H9 (cell line): ENCODE measurements around the gene TEKT3. TPM values are rescaled to one million over a fixed set of nuclear protein-coding genes. Genes with fewer than 3 reads are reported as not detected.

Experiments used
- DNase-seq: peaks from one replicate; pipeline ENCODE4 v3.0.0-alpha.2; 2017
- H2AFZ ChIP-seq: one replicate; pipeline ENCODE4 v1.6.1; 2013; ENCODE audit warnings: mild to moderate bottlenecking, low read length, control low read depth, moderate library complexity
- H2AK5ac ChIP-seq: 2 replicates; pipeline ENCODE4 v1.6.1; 2013; ENCODE audit warnings: low read length, control low read depth, mixed read lengths; ENCODE audit not compliant: insufficient read length
- H2BK120ac ChIP-seq: one replicate; pipeline ENCODE4 v1.6.1; 2013; ENCODE audit warnings: low read depth, mild to moderate bottlenecking, low read length, control low read depth, inconsistent platforms; ENCODE audit not compliant: poor library complexity, severe bottlenecking
- H2BK12ac ChIP-seq: 2 replicates; pipeline ENCODE4 v1.6.1; 2013; ENCODE audit warnings: low read length, control low read depth, mixed read lengths, low read depth; ENCODE audit not compliant: insufficient read length
- H2BK15ac ChIP-seq: 2 replicates; pipeline ENCODE4 v1.6.1; 2013; ENCODE audit warnings: low read depth, low read length, control low read depth
- H2BK20ac ChIP-seq: one replicate; pipeline ENCODE4 v1.6.1; 2013; ENCODE audit warnings: low read depth, mild to moderate bottlenecking, low read length, control low read depth, inconsistent platforms; ENCODE audit not compliant: poor library complexity, severe bottlenecking
- H2BK5ac ChIP-seq: 2 replicates; pipeline ENCODE4 v1.6.1; 2013; ENCODE audit warnings: low read length, control low read depth, mixed read lengths; ENCODE audit not compliant: insufficient read length
- H3K14ac ChIP-seq: 2 replicates; pipeline ENCODE4 v1.6.1; 2013; ENCODE audit warnings: low read length, control low read depth; ENCODE audit not compliant: insufficient read depth
- H3K18ac ChIP-seq: 2 replicates; pipeline ENCODE4 v1.6.1; 2013; ENCODE audit warnings: low read depth, mild to moderate bottlenecking, mixed read lengths, low read length, control low read depth; ENCODE audit not compliant: insufficient read length
- H3K23ac ChIP-seq: 2 replicates; pipeline ENCODE4 v1.6.1; 2013; ENCODE audit warnings: low read length, control low read depth, mixed read lengths, low read depth; ENCODE audit not compliant: insufficient read length
- H3K23me2 ChIP-seq: 2 replicates; pipeline ENCODE4 v1.6.1; 2013; ENCODE audit warnings: low read depth, mild to moderate bottlenecking, mixed read lengths, low read length, control low read depth; ENCODE audit not compliant: insufficient read length, poor library complexity, severe bottlenecking
- H3K27ac ChIP-seq: 2 replicates; pipeline ENCODE4 v1.5.1; 2013; ENCODE audit warnings: low read length, control low read depth, mixed read lengths, low read depth; ENCODE audit not compliant: insufficient read length
- H3K27me3 ChIP-seq: 2 replicates; pipeline ENCODE4 v1.6.1; 2013; ENCODE audit warnings: low read length, control low read depth, inconsistent platforms; ENCODE audit not compliant: insufficient read depth
- H3K4ac ChIP-seq: 2 replicates; pipeline ENCODE4 v1.6.1; 2013; ENCODE audit warnings: low read depth, mild to moderate bottlenecking, control low read depth, inconsistent platforms, low read length, moderate library complexity
- H3K4me1 ChIP-seq: 2 replicates; pipeline ENCODE4 v1.6.1; 2013; ENCODE audit warnings: low read length, control low read depth, inconsistent platforms; ENCODE audit not compliant: insufficient read depth
- H3K4me2 ChIP-seq: 2 replicates; pipeline ENCODE4 v1.6.1; 2013; ENCODE audit warnings: low read length, control low read depth, mixed read lengths; ENCODE audit not compliant: insufficient read length, insufficient read depth
- H3K56ac ChIP-seq: 2 replicates; pipeline ENCODE4 v1.6.1; 2013; ENCODE audit warnings: low read depth, mild to moderate bottlenecking, mixed read lengths, low read length, control low read depth; ENCODE audit not compliant: insufficient read length
- H3K79me1 ChIP-seq: 2 replicates; pipeline ENCODE4 v1.6.1; 2013; ENCODE audit warnings: low read depth, mild to moderate bottlenecking, moderate library complexity, low read length, control low read depth, inconsistent platforms; ENCODE audit not compliant: insufficient read depth, poor library complexity, severe bottlenecking
- H3K79me2 ChIP-seq: 2 replicates; pipeline ENCODE4 v1.6.1; 2013; ENCODE audit warnings: low read length, control low read depth, inconsistent platforms; ENCODE audit not compliant: insufficient read depth
- H3K9ac ChIP-seq: 2 replicates; pipeline ENCODE4 v1.6.1; 2013; ENCODE audit warnings: low read length, control low read depth, mixed read lengths; ENCODE audit not compliant: insufficient read length; ENCODE audit errors: extremely low read depth
- H3K9me3 ChIP-seq: one replicate; pipeline ENCODE4 v1.6.1; 2013; ENCODE audit warnings: low read depth, low read length, inconsistent platforms; ENCODE audit not compliant: control insufficient read depth
- H3T11ph ChIP-seq: one replicate; pipeline ENCODE4 v1.6.1; 2013; ENCODE audit warnings: mild to moderate bottlenecking, low read length, control low read depth, inconsistent platforms
- H4K20me1 ChIP-seq: one replicate; pipeline ENCODE4 v1.6.1; 2013; ENCODE audit not compliant: control insufficient read depth, insufficient read length, insufficient read depth
- H4K5ac ChIP-seq: 2 replicates; pipeline ENCODE4 v1.6.1; 2013; ENCODE audit warnings: low read depth, mild to moderate bottlenecking, mixed read lengths, low read length, control low read depth; ENCODE audit not compliant: insufficient read length
- H4K8ac ChIP-seq: replicated peaks from 2 replicates; pipeline ENCODE4 v1.6.1; 2013; ENCODE audit warnings: low read length, control low read depth, mixed read lengths, low read depth; ENCODE audit not compliant: insufficient read length
- H4K91ac ChIP-seq: 2 replicates; pipeline ENCODE4 v1.6.1; 2013; ENCODE audit warnings: low read depth, mild to moderate bottlenecking, moderate library complexity, mixed read lengths, low read length, control low read depth; ENCODE audit not compliant: insufficient read length
- H3K27ac Mint-ChIP-seq, 3 experiments: 2 replicates in 2 of 3; 3 replicates in 1 of 3; pipeline ENCODE4 v1.8.0; 2020 to 2021; ENCODE audit warnings: mixed read lengths in 3 of 3, mild to moderate bottlenecking in 1 of 3, moderate library complexity in 1 of 3
- H3K27me3 Mint-ChIP-seq: 2 replicates; pipeline ENCODE4 v1.8.0; 2021; ENCODE audit warnings: low read depth, mild to moderate bottlenecking, moderate library complexity, mixed read lengths
- H3K36me3 Mint-ChIP-seq, 3 experiments: 2 replicates in 2 of 3; 3 replicates in 1 of 3; pipeline ENCODE4 v1.8.0; 2020 to 2021; ENCODE audit warnings: low read depth in 3 of 3, mixed read lengths in 3 of 3; ENCODE audit not compliant: insufficient read depth in 1 of 3
- H3K4me1 Mint-ChIP-seq, 2 experiments: 2 replicates each; pipeline ENCODE4 v1.8.0; 2020; ENCODE audit warnings: mixed read lengths in 2 of 2
- H3K4me3 Mint-ChIP-seq, 2 experiments: 2 replicates in 1 of 2; 3 replicates in 1 of 2; pipeline ENCODE4 v1.8.0; 2020 to 2021; ENCODE audit warnings: mild to moderate bottlenecking in 2 of 2, mixed read lengths in 2 of 2, moderate library complexity in 1 of 2
- H3K9me3 Mint-ChIP-seq, 2 experiments: 2 replicates in 1 of 2; 3 replicates in 1 of 2; pipeline ENCODE4 v1.8.0; 2020; ENCODE audit warnings: mild to moderate bottlenecking in 2 of 2, mixed read lengths in 2 of 2, moderate library complexity in 1 of 2
- CTCF ChIP-seq: fragments of 200-600 bp; sonication (generic); conservative IDR thresholded peaks from 3 replicates; pipeline ENCODE4 v1.8.0; 2021; ENCODE audit warnings: antibody characterized with exemption, mild to moderate bottlenecking
- WGBS: extraction: QIAGEN DNeasy Blood & Tissue Kit; methylation state at CpG from one replicate; pipeline ENCODE4 v1.1.7; 2013; ENCODE audit warnings: missing lambda C conversion rate, low lambda C conversion rate, mixed read lengths; ENCODE audit not compliant: insufficient read length; ENCODE audit errors: extremely low coverage; 5-methylcytosine and 5-hydroxymethylcytosine counted together
- total RNA-seq: library from RNA; stranded (reverse); gene quantifications from 2 replicates; pipeline ENCODE4 v1.2.1, GENCODE V29; 2021

TEKT3 gene
- total RNA-seq, 1 experiment from 2014 or later = 0.42 TPM

GRCh38 chr17:15382914-15383313, 41.5 kb upstream of the TEKT3 start:
- no peak for TF ChIP-seq CTCF

More at GRCh38 chr17:15382914-15383313, 41.5 kb upstream of the TEKT3 start:
- Histone ChIP-seq H4K20me1 (no peaks in the 10 kb centered on the region), H2BK5ac (no peak overlapping the region), H3K18ac (no peak overlapping the region), H3K23ac (no peak overlapping the region), H3K27ac (no peak overlapping the region), H2AK5ac (no peak overlapping the region), H3K4me2 (no peak overlapping the region), H3K9ac (no peak overlapping the region), H2BK12ac (no peak overlapping the region), H4K8ac (no peak overlapping the region), H2AFZ (no peak overlapping the region), H3K23me2 (no peaks in the 10 kb centered on the region), H4K91ac (no peak overlapping the region), H3K79me1 (no peaks in the 10 kb centered on the region), H3K14ac (no peak overlapping the region), H2BK20ac (no peak overlapping the region), H3K56ac (no peak overlapping the region), H2BK15ac (no peak overlapping the region), H3K27me3 (no peaks in the 10 kb centered on the region), H4K5ac (no peak overlapping the region), H3K4ac (no peak overlapping the region), H3K9me3 (no peaks in the 10 kb centered on the region), H3K79me2 (no peaks in the 10 kb centered on the region), H3T11ph (no peak overlapping the region), H3K4me1 (peaks cover 3% of the 10 kb centered on the region; the same call in 1 of the 2 replicates), H2BK120ac (no peak overlapping the region)
- no CpG with 5 or more reads among the region's 1 CpG for WGBS
- H3K4me1 Mint-ChIP-seq = peaks cover 9% of the 10 kb centered on the region in 2 experiments
- H3K36me3 Mint-ChIP-seq = no peaks in the 10 kb centered on the region
- H3K27me3 Mint-ChIP-seq = peaks cover 2% of the 10 kb centered on the region; the same call in 1 of the 2 replicates
- no peak overlapping the region for H3K4me3 Mint-ChIP-seq
- no peaks in the 10 kb centered on the region; a peak in 1 of 5 replicates for H3K9me3 Mint-ChIP-seq
- no peak overlapping the region for H3K27ac Mint-ChIP-seq
- DNase-seq = no peak
